ENCODE measurements around the gene XYLT1.

The XYLT1 gene

GRCh38 chr16:17215306-17215705 is 255.5 kb downstream of the XYLT1 start:
- no peak for DNase-seq

GRCh38 chr16:17213974-17214373 is 256.8 kb downstream of the XYLT1 start:
- no peak for DNase-seq

- no peak for DNase-seq
These were observed 257.7 kb downstream of the XYLT1 start for GRCh38 chr16:17213025-17213424.

GRCh38 chr16:17212606-17213005 is 258.2 kb downstream of the XYLT1 start:
- no peak for DNase-seq

GRCh38 chr16:17211797-17212196 is 259.0 kb downstream of the XYLT1 start:
- DNase-seq: no peak

GRCh38 chr16:17206712-17207111 is 264.0 kb downstream of the XYLT1 start:
- no peak for DNase-seq

- no peak for DNase-seq
These were observed 265.2 kb downstream of the XYLT1 start for GRCh38 chr16:17205279-17206211.

- no peak for DNase-seq
These were observed 266.1 kb downstream of the XYLT1 start for GRCh38 chr16:17204644-17205043.

GRCh38 chr16:17204206-17204605 is 266.6 kb downstream of the XYLT1 start:
- DNase-seq: no peak

GRCh38 chr16:17203424-17203823 is 267.3 kb downstream of the XYLT1 start:
- DNase-seq: no peak

GRCh38 chr16:17199135-17199534 is 271.6 kb downstream of the XYLT1 start:
- DNase-seq: no peak

- DNase-seq: no peak
These were observed 274.2 kb downstream of the XYLT1 start for GRCh38 chr16:17196526-17196925.

- DNase-seq: peak; percentile 30
These were observed 276.5 kb downstream of the XYLT1 start for GRCh38 chr16:17194190-17194780.

- DNase-seq: no peak
These were observed 277.1 kb downstream of the XYLT1 start for GRCh38 chr16:17193566-17194100.

GRCh38 chr16:17184026-17184425 is 286.7 kb downstream of the XYLT1 start:
- no peak for DNase-seq

- DNase-seq: no peak
These were observed 292.5 kb downstream of the XYLT1 start for GRCh38 chr16:17177959-17178905.

- no peak for DNase-seq
These were observed 293.4 kb downstream of the XYLT1 start for GRCh38 chr16:17177242-17177958.

- no peak for DNase-seq
These were observed 294.6 kb downstream of the XYLT1 start for GRCh38 chr16:17176199-17176598.

GRCh38 chr16:17173281-17173680 is 297.5 kb downstream of the XYLT1 start:
- DNase-seq: peak; percentile 19

- no peak for DNase-seq
These were observed 299.3 kb downstream of the XYLT1 start for GRCh38 chr16:17171250-17172143.

- no peak for DNase-seq
These were observed 300.3 kb downstream of the XYLT1 start for GRCh38 chr16:17170435-17170834.
